Measurements from ENCODE around the gene NR4A1.

The NR4A1 gene

GRCh38 chr12:52066346-52067080 lies 15.3 kb downstream of the NR4A1 start:
- no peak overlapping the region for H3K4me3 ChIP-seq (ENCODE audit: low read length)

GRCh38 chr12:52067081-52067374 lies 15.8 kb downstream of the NR4A1 start:
- no peak for DNase-seq (ENCODE audit: low read depth)
- H3K4me3 ChIP-seq (ENCODE audit: low read length): no peak overlapping the region
- TF ChIP-seq CTCF (IDR thresholded peaks at IDR 0.05; ENCODE audit: insufficient read depth, low read depth, low read length, missing control alignments): no peak

More at GRCh38 chr12:52066346-52067080, 15.3 kb downstream of the NR4A1 start:
- no peak for DNase-seq (ENCODE audit: low read depth)
- no peak for TF ChIP-seq CTCF (IDR thresholded peaks at IDR 0.05; ENCODE audit: insufficient read depth, low read depth, low read length, missing control alignments)

GRCh38 chr12:52069327-52070184 lies 18.3 kb downstream of the NR4A1 start, which contains the start of gene ATG101:
ATG101 (plus strand) TSS chr12:52069978; CDS start chr12:52073651, 3,673 bp downstream.
- peak; percentile 96 for DNase-seq (ENCODE audit: low read depth)
- peak within 1 kb of the TSS; percentile 95 for H3K4me3 ChIP-seq (ENCODE audit: low read length)
- TF ChIP-seq CTCF (IDR thresholded peaks at IDR 0.05; ENCODE audit: insufficient read depth, low read depth, low read length, missing control alignments): peak; percentile 83

GRCh38 chr12:52070185-52070925 lies 19.1 kb downstream of the NR4A1 start:
- no peak for TF ChIP-seq CTCF (IDR thresholded peaks at IDR 0.05; ENCODE audit: insufficient read depth, low read depth, low read length, missing control alignments)
- H3K4me3 ChIP-seq (ENCODE audit: low read length): peak overlapping the region; percentile 95
- DNase-seq (ENCODE audit: low read depth): peak; percentile 34

- H3K4me3 ChIP-seq (ENCODE audit: low read length): no peak overlapping the region
- TF ChIP-seq CTCF (IDR thresholded peaks at IDR 0.05; ENCODE audit: insufficient read depth, low read depth, low read length, missing control alignments): no peak
- no peak for DNase-seq (ENCODE audit: low read depth)
These were observed 22.5 kb downstream of the NR4A1 start for GRCh38 chr12:52073531-52074381.
